Ascending aorta (tissue), 2 donors: ENCODE measurements around the gene ZSCAN20. TPM values are rescaled to one million over a fixed set of nuclear protein-coding genes. Genes with fewer than 3 reads are reported as not detected.

Source experiments
- DNase-seq, 2 donors: peaks; one replicate each; pipeline ENCODE4 v3.0.0-alpha.2; 2019; ENCODE audit warnings: low spot score in 2 of 2
- H3K27ac ChIP-seq, 2 donors: fragments of 200-600 bp; sonication (generic); one replicate each; pipeline ENCODE4 v1.5.1; 2016 to 2017; ENCODE audit warnings: mild to moderate bottlenecking in 1 of 2
- H3K27me3 ChIP-seq: fragments of 200-600 bp; sonication (generic); one replicate; pipeline ENCODE4 v1.5.1; 2017
- H3K36me3 ChIP-seq, 2 donors: fragments of 200-600 bp; sonication (generic); one replicate each; pipeline ENCODE4 v1.5.1; 2016
- H3K4me1 ChIP-seq, 2 donors: fragments of 200-600 bp; sonication (generic); one replicate each; pipeline ENCODE4 v1.5.1; 2016 to 2017; ENCODE audit warnings: mild to moderate bottlenecking in 1 of 2
- H3K4me3 ChIP-seq, 2 donors: fragments of 200-600 bp; sonication (generic); one replicate each; pipeline ENCODE4 v1.5.1; 2016 to 2017; ENCODE audit warnings: mild to moderate bottlenecking in 1 of 2
- H3K9me3 ChIP-seq, 2 donors: fragments of 200-600 bp; sonication (generic); one replicate each; pipeline ENCODE4 v1.5.1; 2016
- CTCF ChIP-seq, 3 experiments: fragments of 200-600 bp in 2 of 3; fragments of 450-650 bp in 1 of 3; sonication (generic) in 2 of 3; IDR thresholded peaks; one replicate each; pipeline ENCODE4 v1.5.1; 2016 to 2019; ENCODE audit warnings: antibody characterized with exemption in 3 of 3, mild to moderate bottlenecking in 1 of 3, moderate library complexity in 1 of 3
- intact Hi-C: fragments of 100-400 bp; cut with DNase I; formaldehyde crosslinking; loops from one replicate; pipeline ENCODE4 v1.15.1; 2023
- total RNA-seq: library from RNA; depleted of rRNA; stranded (reverse); fragments of >200 nt; gene quantifications from one replicate; pipeline ENCODE4 v1.1.0, GENCODE V29; 2016

Gene ZSCAN20
- total RNA-seq, 1 donor from 2014 or later: 42.6 TPM

GRCh38 chr1:33541966-33542365 lies 69.5 kb downstream of the ZSCAN20 start:
- H3K9me3 ChIP-seq: no peaks in the 10 kb centered on the region
- no peak for TF ChIP-seq CTCF (IDR thresholded peaks at IDR 0.05)
- no peaks in the 10 kb centered on the region for H3K27me3 ChIP-seq
- intact Hi-C loops: no loop called here
- H3K4me3 ChIP-seq: no peak overlapping the region
- H3K36me3 ChIP-seq: no peaks in the 10 kb centered on the region
- no peak overlapping the region for H3K27ac ChIP-seq
- no peak for DNase-seq
- H3K4me1 ChIP-seq: no peaks in the 10 kb centered on the region

Other genes starting within 250 kb of the ZSCAN20 start
- gene ZNF362, start 216.2 kb upstream of the ZSCAN20 start, total RNA-seq: 34.4 TPM
- gene A3GALT2, start 151.5 kb upstream of the ZSCAN20 start, total RNA-seq: not detected
- gene PHC2, start 41.5 kb upstream of the ZSCAN20 start, total RNA-seq: 222 TPM